ENCODE data around the gene DCAF17.
"Not testable (repeated sequence)": the region's sequence is repeated elsewhere in the genome, so short reads cannot be mapped to it uniquely, and the experiment has no call there.

Gene DCAF17

DNA sequence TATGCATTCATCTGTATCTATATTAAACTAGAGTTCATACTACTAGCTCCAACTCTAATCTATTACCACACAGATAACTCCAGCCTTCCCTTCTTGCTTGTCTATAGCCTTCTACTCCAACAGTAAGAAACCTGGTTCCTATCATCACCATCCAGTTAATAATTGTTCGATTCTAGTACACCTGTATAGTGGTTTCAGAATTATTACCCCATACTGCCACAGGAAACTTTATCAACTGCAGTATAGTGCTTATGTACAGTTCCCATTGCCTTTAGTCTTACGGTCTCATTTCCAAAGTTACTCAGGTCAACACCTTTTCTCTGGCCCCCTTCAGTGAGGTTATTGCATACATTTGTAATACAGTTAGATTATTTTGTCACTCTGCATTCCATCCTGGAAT lies 14.7 kb upstream of the DCAF17 start:
- Histone ChIP-seq H3K4me2 (ENCODE audit: low read length) (no peak overlapping the region), H4K20me1 (ENCODE audit: insufficient read depth, low read length) (no peaks in the 10 kb centered on the region), H2AFZ (ENCODE audit: low read length) (no peak overlapping the region), H3K79me2 (ENCODE audit: insufficient read depth, low read length) (peaks cover 10% of the 10 kb centered on the region; the same call in 1 of the 2 replicates), H3K27me3 (ENCODE audit: insufficient read depth, low read length) (no peaks in the 10 kb centered on the region), H3K9me3 (ENCODE audit: low read length) (peaks cover 11% of the 10 kb centered on the region), H3K4me3 (ENCODE audit: low read depth, low read length, poor library complexity, severe bottlenecking) (no peak overlapping the region), H3K27ac (ENCODE audit: low read depth, low read length, poor library complexity, severe bottlenecking) (no peak overlapping the region), H3K9ac (ENCODE audit: low read length) (no peak overlapping the region), H3K9me2 (ENCODE audit: low read depth, low read length) (no peaks in the 10 kb centered on the region), H3K4me1 (ENCODE audit: insufficient read depth, low read length, severe bottlenecking) (peaks cover 11% of the 10 kb centered on the region), H3F3A (ENCODE audit: insufficient read depth, low read length) (no peaks in the 10 kb centered on the region), H3K36me3 (ENCODE audit: insufficient read depth, low read length) (no peaks in the 10 kb centered on the region; the same call in 1 of the 2 replicates)
- TF ChIP-seq EZH2 (IDR thresholded peaks at IDR 0.05; ENCODE audit: borderline replicate concordance, low read length) = no peak
- TF ChIP-seq, protein P1, sequence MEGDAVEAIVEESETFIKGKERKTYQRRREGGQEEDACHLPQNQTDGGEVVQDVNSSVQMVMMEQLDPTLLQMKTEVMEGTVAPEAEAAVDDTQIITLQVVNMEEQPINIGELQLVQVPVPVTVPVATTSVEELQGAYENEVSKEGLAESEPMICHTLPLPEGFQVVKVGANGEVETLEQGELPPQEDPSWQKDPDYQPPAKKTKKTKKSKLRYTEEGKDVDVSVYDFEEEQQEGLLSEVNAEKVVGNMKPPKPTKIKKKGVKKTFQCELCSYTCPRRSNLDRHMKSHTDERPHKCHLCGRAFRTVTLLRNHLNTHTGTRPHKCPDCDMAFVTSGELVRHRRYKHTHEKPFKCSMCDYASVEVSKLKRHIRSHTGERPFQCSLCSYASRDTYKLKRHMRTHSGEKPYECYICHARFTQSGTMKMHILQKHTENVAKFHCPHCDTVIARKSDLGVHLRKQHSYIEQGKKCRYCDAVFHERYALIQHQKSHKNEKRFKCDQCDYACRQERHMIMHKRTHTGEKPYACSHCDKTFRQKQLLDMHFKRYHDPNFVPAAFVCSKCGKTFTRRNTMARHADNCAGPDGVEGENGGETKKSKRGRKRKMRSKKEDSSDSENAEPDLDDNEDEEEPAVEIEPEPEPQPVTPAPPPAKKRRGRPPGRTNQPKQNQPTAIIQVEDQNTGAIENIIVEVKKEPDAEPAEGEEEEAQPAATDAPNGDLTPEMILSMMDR (IDR thresholded peaks at IDR 0.05; ENCODE audit: low read length) = no peak

DNA sequence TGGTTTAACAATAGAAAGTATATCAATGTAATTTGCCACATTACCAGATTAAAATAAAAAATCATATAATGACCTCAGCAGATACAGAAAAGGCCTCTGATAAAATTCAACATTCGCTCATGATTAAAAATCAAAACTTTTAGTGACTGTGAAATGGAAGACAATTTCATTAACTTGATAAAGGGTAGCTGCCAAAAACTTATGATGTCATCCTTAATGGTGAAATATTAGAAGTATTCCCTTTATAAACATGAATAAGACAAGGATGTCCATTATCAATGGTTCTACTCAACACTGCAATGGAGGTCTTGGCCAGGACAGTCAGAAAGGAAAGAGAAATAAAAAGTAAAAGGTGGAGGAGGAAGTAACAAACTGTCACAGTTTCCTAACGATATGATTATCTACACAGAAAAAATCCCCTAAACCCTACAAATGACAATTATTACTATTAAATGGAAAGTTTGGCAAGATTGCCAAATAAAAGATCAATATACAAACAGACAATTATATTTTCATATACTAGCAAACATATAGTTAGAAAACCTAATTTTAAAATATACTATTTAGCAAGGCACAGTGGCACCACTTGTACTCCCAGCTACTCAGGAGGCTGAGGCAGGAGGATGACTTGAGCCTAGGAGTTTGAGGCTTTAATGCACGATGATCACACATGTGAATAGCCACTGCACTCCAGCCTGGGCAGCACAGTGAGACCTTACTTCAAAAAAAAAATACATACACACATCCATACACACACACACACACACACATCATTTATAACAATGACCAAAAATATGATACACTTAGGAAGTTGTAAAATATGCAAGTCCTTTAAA lies 13.1 kb upstream of the DCAF17 start:
- Histone ChIP-seq H3K36me3 (ENCODE audit: insufficient read depth, low read length) (peaks cover 6% of the 10 kb centered on the region), H2AFZ (ENCODE audit: low read length) (no peak overlapping the region), H3K9me3 (ENCODE audit: low read length) (peaks cover 15% of the 10 kb centered on the region), H3K4me3 (ENCODE audit: low read depth, low read length, poor library complexity, severe bottlenecking) (no peak overlapping the region), H3F3A (ENCODE audit: insufficient read depth, low read length) (no peaks in the 10 kb centered on the region), H4K20me1 (ENCODE audit: insufficient read depth, low read length) (no peaks in the 10 kb centered on the region), H3K79me2 (ENCODE audit: insufficient read depth, low read length) (peaks cover 10% of the 10 kb centered on the region; the same call in 1 of the 2 replicates), H3K4me2 (ENCODE audit: low read length) (no peak overlapping the region), H3K9ac (ENCODE audit: low read length) (no peak overlapping the region), H3K9me2 (ENCODE audit: low read depth, low read length) (no peaks in the 10 kb centered on the region), H3K27ac (ENCODE audit: low read depth, low read length, poor library complexity, severe bottlenecking) (no peak overlapping the region), H3K4me1 (ENCODE audit: insufficient read depth, low read length, severe bottlenecking) (peaks cover 7% of the 10 kb centered on the region), H3K27me3 (ENCODE audit: insufficient read depth, low read length) (no peaks in the 10 kb centered on the region)
- TF ChIP-seq EZH2 (IDR thresholded peaks at IDR 0.05; ENCODE audit: borderline replicate concordance, low read length) = no peak

DNA sequence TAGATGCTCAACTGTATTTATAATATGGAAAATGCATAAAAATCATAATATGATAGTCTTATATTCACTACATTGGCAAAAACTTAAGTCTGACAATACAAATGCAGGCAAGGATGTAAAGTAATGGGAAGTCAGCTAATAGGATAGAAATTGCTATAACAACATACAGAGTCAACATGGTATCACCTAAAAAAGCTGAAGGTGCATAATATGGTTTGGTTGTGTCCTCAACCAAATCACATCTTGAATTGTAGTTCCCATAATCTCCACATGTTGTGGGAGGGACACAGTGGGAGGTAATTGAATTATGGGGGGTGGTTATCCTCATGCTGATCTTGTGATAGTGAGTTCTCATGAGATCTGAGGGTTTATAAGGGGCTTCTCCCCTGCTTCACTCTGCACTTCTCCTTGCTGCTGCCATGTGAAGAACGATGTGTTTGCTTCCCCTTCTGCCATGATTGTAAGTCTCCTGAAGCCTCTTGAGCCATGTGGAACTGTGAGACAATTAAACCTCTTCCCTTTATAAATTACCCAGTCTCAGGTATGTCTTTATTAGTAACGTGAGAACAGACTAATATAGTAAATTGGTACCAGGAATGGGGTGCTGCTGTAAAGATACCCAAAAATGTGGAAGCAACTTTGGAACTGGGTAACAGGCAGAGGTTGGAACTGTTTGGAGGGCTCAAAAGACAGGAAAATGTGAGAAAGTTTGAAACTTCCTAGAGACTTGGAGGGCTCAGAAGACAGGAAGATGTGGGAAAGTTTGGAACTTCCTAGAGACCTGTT lies 11.1 kb upstream of the DCAF17 start:
- Histone ChIP-seq H3K79me2 (ENCODE audit: insufficient read depth, low read length) (peaks cover 15% of the 10 kb centered on the region; the same call in 1 of the 2 replicates), H3K9me3 (ENCODE audit: low read length) (peaks cover 22% of the 10 kb centered on the region), H3K36me3 (ENCODE audit: insufficient read depth, low read length) (peaks cover 11% of the 10 kb centered on the region)
- H3K9ac ChIP-seq (ENCODE audit: low read length); H4K20me1 ChIP-seq (ENCODE audit: insufficient read depth, low read length); H3K4me2 ChIP-seq (ENCODE audit: low read length); H3K27ac ChIP-seq (ENCODE audit: low read depth, low read length, poor library complexity, severe bottlenecking); H2AFZ ChIP-seq (ENCODE audit: low read length); H3K4me3 ChIP-seq (ENCODE audit: low read depth, low read length, poor library complexity, severe bottlenecking); H3K4me1 ChIP-seq (ENCODE audit: insufficient read depth, low read length, severe bottlenecking); H3F3A ChIP-seq (ENCODE audit: insufficient read depth, low read length); H3K9me2 ChIP-seq (ENCODE audit: low read depth, low read length); H3K27me3 ChIP-seq (ENCODE audit: insufficient read depth, low read length): not testable (repeated sequence)

Data from OCI-LY1 (cell line).